ENCODE data around the gene TMEM52.
"Not testable (repeated sequence)": the region's sequence is repeated elsewhere in the genome, so short reads cannot be mapped to it uniquely, and the experiment has no call there.

The TMEM52 gene

GRCh38 chr1:1945782-1946393 lies 26.8 kb upstream of the TMEM52 start:
- no peak for FAIRE-seq

- no peak for FAIRE-seq
Observed at GRCh38 chr1:1943834-1944570, 24.9 kb upstream of the TMEM52 start.

- no peak for FAIRE-seq
Observed at GRCh38 chr1:1942753-1943656, 23.9 kb upstream of the TMEM52 start.

GRCh38 chr1:1941868-1942752 lies 23.0 kb upstream of the TMEM52 start:
- no peak for FAIRE-seq

- no peak for FAIRE-seq
Observed at GRCh38 chr1:1941211-1941841, 22.2 kb upstream of the TMEM52 start.

- no peak for FAIRE-seq
Observed at GRCh38 chr1:1940123-1940425, 21.0 kb upstream of the TMEM52 start.

GRCh38 chr1:1939296-1940122 lies 20.4 kb upstream of the TMEM52 start:
- FAIRE-seq = no peak

- no peak for FAIRE-seq
Observed at GRCh38 chr1:1938613-1939295, 19.7 kb upstream of the TMEM52 start.

- no peak for FAIRE-seq
Observed at GRCh38 chr1:1938276-1938573, 19.1 kb upstream of the TMEM52 start.

GRCh38 chr1:1937549-1938275 lies 18.6 kb upstream of the TMEM52 start:
- FAIRE-seq = no peak

GRCh38 chr1:1937061-1937460 lies 18.0 kb upstream of the TMEM52 start:
- no peak for FAIRE-seq

GRCh38 chr1:1934848-1935247 lies 15.8 kb upstream of the TMEM52 start:
- not testable (repeated sequence) for FAIRE-seq

GRCh38 chr1:1929639-1930545 lies 10.8 kb upstream of the TMEM52 start:
- FAIRE-seq = no peak

GRCh38 chr1:1929102-1929638 lies 10.1 kb upstream of the TMEM52 start:
- no peak for FAIRE-seq

GRCh38 chr1:1928231-1929101 lies 9.4 kb upstream of the TMEM52 start:
- FAIRE-seq = no peak

- FAIRE-seq = no peak
Observed at GRCh38 chr1:1927751-1928150, 8.7 kb upstream of the TMEM52 start.

- FAIRE-seq = no peak
Observed at GRCh38 chr1:1926886-1927660, 8.0 kb upstream of the TMEM52 start.
